Activated CD8-positive, alpha-beta memory T cell treated with anti-CD3 and anti-CD28 coated beads, Interleukin-2, amount 50 U/mL, for 4 hours (primary cell): Measurements from ENCODE around the gene GNAO1.
A peak's percentile ranks its signal among the peaks of the same experiment; 100 is the strongest.

Source experiments
- DNase-seq: peaks from one replicate; pipeline ENCODE4 v3.0.0-alpha.2; 2020

Gene GNAO1

GRCh38 chr16:56198755-56199114 lies 7.4 kb downstream of the GNAO1 start:
- no peak for DNase-seq

GRCh38 chr16:56199164-56199563 lies 7.9 kb downstream of the GNAO1 start:
- DNase-seq, result no peak

GRCh38 chr16:56201030-56201429 lies 9.7 kb downstream of the GNAO1 start:
- no peak for DNase-seq

GRCh38 chr16:56202036-56202435 lies 10.7 kb downstream of the GNAO1 start:
- DNase-seq, result no peak

- peak; percentile 45 for DNase-seq
Measured at GRCh38 chr16:56203052-56203451, 11.8 kb downstream of the GNAO1 start.

- DNase-seq, result no peak
Measured at GRCh38 chr16:56204816-56205215, 13.5 kb downstream of the GNAO1 start.

- no peak for DNase-seq
Measured at GRCh38 chr16:56206951-56207350, 15.7 kb downstream of the GNAO1 start.

- no peak for DNase-seq
Measured at GRCh38 chr16:56207421-56207820, 16.1 kb downstream of the GNAO1 start.

- DNase-seq, result no peak
Measured at GRCh38 chr16:56211435-56211981, 20.2 kb downstream of the GNAO1 start.

GRCh38 chr16:56212144-56212543 lies 20.9 kb downstream of the GNAO1 start:
- DNase-seq, result no peak

- no peak for DNase-seq
Measured at GRCh38 chr16:56221995-56222394, 30.7 kb downstream of the GNAO1 start.

- DNase-seq, result no peak
Measured at GRCh38 chr16:56222474-56222997, 31.2 kb downstream of the GNAO1 start.

- no peak for DNase-seq
Measured at GRCh38 chr16:56225017-56225742, 33.9 kb downstream of the GNAO1 start.

GRCh38 chr16:56226187-56226586 lies 34.9 kb downstream of the GNAO1 start:
- DNase-seq, result no peak

- no peak for DNase-seq
Measured at GRCh38 chr16:56226845-56227525, 35.7 kb downstream of the GNAO1 start.

GRCh38 chr16:56227936-56228335 lies 36.6 kb downstream of the GNAO1 start:
- no peak for DNase-seq

GRCh38 chr16:56228476-56228875 lies 37.2 kb downstream of the GNAO1 start:
- no peak for DNase-seq

GRCh38 chr16:56233795-56234566 lies 42.7 kb downstream of the GNAO1 start:
- DNase-seq, result no peak

GRCh38 chr16:56234737-56235136 lies 43.4 kb downstream of the GNAO1 start:
- no peak for DNase-seq

- DNase-seq, result no peak
Measured at GRCh38 chr16:56237451-56237930, 46.2 kb downstream of the GNAO1 start.

GRCh38 chr16:56238188-56238587 lies 46.9 kb downstream of the GNAO1 start:
- no peak for DNase-seq

GRCh38 chr16:56241596-56241995 lies 50.3 kb downstream of the GNAO1 start:
- no peak for DNase-seq

GRCh38 chr16:56242740-56243139 lies 51.5 kb downstream of the GNAO1 start:
- no peak for DNase-seq
